H1 (cell line): ENCODE data around the gene MCC. TPM values are rescaled to one million over a fixed set of nuclear protein-coding genes. Genes with fewer than 3 reads are reported as not detected.

ENCODE experiments used
- CHD7 ChIP-seq: fragments of 300-600 bp; sonication (generic); IDR thresholded peaks from 2 replicates; pipeline ENCODE4 v1.7.1; 2012; ENCODE audit warnings: low read length, moderate library complexity, mild to moderate bottlenecking, inconsistent platforms; ENCODE audit not compliant: insufficient replicate concordance
- EP300 ChIP-seq, 2 experiments: IDR thresholded peaks; 1 replicate in 1 of 2; 2 replicates in 1 of 2; pipeline ENCODE4 v1.6.1; 2011 to 2012; ENCODE audit warnings: low read depth in 2 of 2, low read length in 2 of 2, mild to moderate bottlenecking in 2 of 2, borderline replicate concordance in 1 of 2, inconsistent platforms in 1 of 2, moderate library complexity in 1 of 2
- EZH2 ChIP-seq: fragments of 200-600 bp; sonication (generic); IDR thresholded peaks from 2 replicates; pipeline ENCODE4 v1.7.1; 2012; ENCODE audit warnings: low read depth, mild to moderate bottlenecking, moderate library complexity, low read length, inconsistent platforms; ENCODE audit not compliant: severe bottlenecking
- KDM4A ChIP-seq: IDR thresholded peaks from one replicate; pipeline ENCODE4 v1.7.1; 2012; ENCODE audit warnings: low read depth, mild to moderate bottlenecking, moderate library complexity, low read length, inconsistent platforms; ENCODE audit not compliant: severe bottlenecking
- POLR2A ChIP-seq, 2 experiments: IDR thresholded peaks; 1 replicate in 1 of 2; 2 replicates in 1 of 2; pipeline ENCODE4 v1.6.1; 2011; ENCODE audit warnings: low read depth in 2 of 2, low read length in 2 of 2, mild to moderate bottlenecking in 2 of 2; ENCODE audit errors: control extremely low read depth in 1 of 2
- POU5F1 ChIP-seq: IDR thresholded peaks from 2 replicates; pipeline ENCODE4 v1.6.1; 2011; ENCODE audit warnings: low read depth, mild to moderate bottlenecking, low read length, moderate library complexity
- SIN3A ChIP-seq, 2 experiments: IDR thresholded peaks in 1 of 2; conservative IDR thresholded peaks in 1 of 2; 2 replicates each; pipeline ENCODE4 v1.6.1; 2011 to 2012; ENCODE audit warnings: low read length in 2 of 2, improper control_type of control experiment in 1 of 2, low read depth in 1 of 2, mild to moderate bottlenecking in 1 of 2
- SIRT6 ChIP-seq: IDR thresholded peaks from one replicate; pipeline ENCODE4 v1.7.1; 2012; ENCODE audit warnings: low read length, inconsistent platforms
- SP2 ChIP-seq: IDR thresholded peaks from 2 replicates; pipeline ENCODE4 v1.6.1; 2012; ENCODE audit warnings: mild to moderate bottlenecking, low read length, inconsistent platforms
- ZNF274 ChIP-seq: IDR thresholded peaks from 2 replicates; pipeline ENCODE4 v1.7.0; 2012; ENCODE audit warnings: low read length, borderline replicate concordance; ENCODE audit errors: extremely low read depth
- polyA plus RNA-seq, 7 experiments: library from polyadenylated mRNA; depleted of rRNA in 3 of 7; stranded (reverse) in 5 of 7; unstranded in 2 of 7; fragments of >200 nt in 5 of 7; fragments of 200-250 nt in 2 of 7; gene quantifications; 1 replicate in 5 of 7; 2 replicates in 1 of 7; 4 replicates in 1 of 7; pipeline versions ENCODE4 v1.2.1 to v1.2.3, GENCODE V29; 2011 to 2013; ENCODE audit warnings: missing spikeins in 2 of 7, mixed read lengths in 2 of 7
- total RNA-seq: library from RNA; stranded (reverse); fragmentation: NEBNext Ultra II Directional; extraction: Animal tissue kit (Norgen Biotek cat#: 25700); gene quantifications from 2 replicates; pipeline ENCODE4 v1.2.1, GENCODE V29; 2021

Gene MCC
- total and polyA plus RNA-seq, 2 of the 8 experiments (the other 6 are each of a cell fraction or from before 2014, with no cell fraction given), result 2.6 to 18.3 TPM

- no peak for TF ChIP-seq CHD7
- TF ChIP-seq POLR2A (IDR thresholded peaks at IDR 0.05; ENCODE audit: control extremely low read depth in 1 of 2, low read depth in 2 of 2, low read length in 2 of 2), result no peak
- no peak for TF ChIP-seq KDM4A
- TF ChIP-seq EZH2, result no peak
- no peak for TF ChIP-seq SIRT6
- TF ChIP-seq POU5F1, result no peak
- TF ChIP-seq SIN3A (conservative IDR thresholded peaks at IDR 0.05 in 1 of 2, IDR thresholded peaks at IDR 0.05 in 1 of 2; ENCODE audit: low read depth in 1 of 2, low read length in 2 of 2), result no peak
- no peak for TF ChIP-seq SP2
- TF ChIP-seq ZNF274, result no peak
- no peak for TF ChIP-seq EP300 (IDR thresholded peaks at IDR 0.05; ENCODE audit: borderline replicate concordance in 1 of 2, low read depth in 2 of 2, low read length in 2 of 2)
- TF ChIP-seq, all 59 proteins: peak for 0
Measured at GRCh38 chr5:113252066-113252465, 236.2 kb downstream of the MCC start (continued).
